ENCODE results near the gene NPDC1.

The NPDC1 gene

GRCh38 chr9:136991993-136992818 is 53.8 kb downstream of the NPDC1 start, which contains the start of gene PAXX:
TSS of gene PAXX (plus strand) at chr9:136992422. CDS start at chr9:136992444, 22 bp downstream.
- DNase-seq (ENCODE audit: insufficient read length, low spot score) (peak; percentile 99), FAIRE-seq (peak; percentile 95)
- TF ChIP-seq POU2F2 (IDR thresholded peaks at IDR 0.05; ENCODE audit: low read depth, low read length), result no peak
- no peak for TF ChIP-seq POLR2AphosphoS5 (IDR thresholded peaks at IDR 0.05; ENCODE audit: low read depth, low read length)
- TF ChIP-seq POLR2A (IDR thresholded peaks at IDR 0.05; ENCODE audit: low read depth, low read length), result 0 out of 2 replicates have a peak, but pooled peaks have one; percentile 19

GRCh38 chr9:136990242-136990911 is 55.6 kb downstream of the NPDC1 start:
- FAIRE-seq (no peak), DNase-seq (ENCODE audit: insufficient read length, low spot score) (no peak)
- TF ChIP-seq PAX5 (IDR thresholded peaks at IDR 0.05; ENCODE audit: insufficient read depth, low read length, severe bottlenecking) (no peak), TAF1 (IDR thresholded peaks at IDR 0.05; ENCODE audit: low read depth, low read length) (no peak), POLR2AphosphoS5 (IDR thresholded peaks at IDR 0.05; ENCODE audit: low read depth, low read length) (no peak), SPI1 (IDR thresholded peaks at IDR 0.05; ENCODE audit: low read depth, low read length) (no peak), POU2F2 (IDR thresholded peaks at IDR 0.05; ENCODE audit: low read depth, low read length) (no peak), POLR2A (IDR thresholded peaks at IDR 0.05; ENCODE audit: low read depth, low read length) (no peak)
